ENCODE data around the gene N4BP2L1.

- TF ChIP-seq, protein P1, sequence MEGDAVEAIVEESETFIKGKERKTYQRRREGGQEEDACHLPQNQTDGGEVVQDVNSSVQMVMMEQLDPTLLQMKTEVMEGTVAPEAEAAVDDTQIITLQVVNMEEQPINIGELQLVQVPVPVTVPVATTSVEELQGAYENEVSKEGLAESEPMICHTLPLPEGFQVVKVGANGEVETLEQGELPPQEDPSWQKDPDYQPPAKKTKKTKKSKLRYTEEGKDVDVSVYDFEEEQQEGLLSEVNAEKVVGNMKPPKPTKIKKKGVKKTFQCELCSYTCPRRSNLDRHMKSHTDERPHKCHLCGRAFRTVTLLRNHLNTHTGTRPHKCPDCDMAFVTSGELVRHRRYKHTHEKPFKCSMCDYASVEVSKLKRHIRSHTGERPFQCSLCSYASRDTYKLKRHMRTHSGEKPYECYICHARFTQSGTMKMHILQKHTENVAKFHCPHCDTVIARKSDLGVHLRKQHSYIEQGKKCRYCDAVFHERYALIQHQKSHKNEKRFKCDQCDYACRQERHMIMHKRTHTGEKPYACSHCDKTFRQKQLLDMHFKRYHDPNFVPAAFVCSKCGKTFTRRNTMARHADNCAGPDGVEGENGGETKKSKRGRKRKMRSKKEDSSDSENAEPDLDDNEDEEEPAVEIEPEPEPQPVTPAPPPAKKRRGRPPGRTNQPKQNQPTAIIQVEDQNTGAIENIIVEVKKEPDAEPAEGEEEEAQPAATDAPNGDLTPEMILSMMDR (IDR thresholded peaks at IDR 0.05; ENCODE audit: low read depth, low read length): no peak
- no peak for TF ChIP-seq MAX (IDR thresholded peaks at IDR 0.05; ENCODE audit: low read depth, low read length)
These were observed 3.4 kb upstream of the N4BP2L1 start for GRCh38 chr13:32431361-32431760.
